Ramos (cell line): Measurements from ENCODE around the gene KRTAP26-1.

Source experiments
- in situ Hi-C: fragments of 300-500 bp; cut with MboI; formaldehyde crosslinking; loops from one replicate; pipeline ENCODE4 v1.14.3; 2022; ENCODE audit warnings: low sequenced_read_pairs; ENCODE audit not compliant: unreplicated experiment

The KRTAP26-1 gene, protein sequence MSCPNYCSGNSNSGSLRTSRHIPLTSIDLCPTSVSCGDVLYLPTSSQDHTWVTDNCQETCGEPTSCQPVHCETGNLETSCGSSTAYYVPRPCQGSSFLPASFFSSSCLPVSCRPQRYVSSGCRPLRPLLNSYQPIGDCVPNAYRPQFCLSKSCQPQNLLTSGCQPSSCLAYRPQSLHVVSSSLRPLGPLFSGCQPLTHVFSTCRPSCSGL

DNA sequence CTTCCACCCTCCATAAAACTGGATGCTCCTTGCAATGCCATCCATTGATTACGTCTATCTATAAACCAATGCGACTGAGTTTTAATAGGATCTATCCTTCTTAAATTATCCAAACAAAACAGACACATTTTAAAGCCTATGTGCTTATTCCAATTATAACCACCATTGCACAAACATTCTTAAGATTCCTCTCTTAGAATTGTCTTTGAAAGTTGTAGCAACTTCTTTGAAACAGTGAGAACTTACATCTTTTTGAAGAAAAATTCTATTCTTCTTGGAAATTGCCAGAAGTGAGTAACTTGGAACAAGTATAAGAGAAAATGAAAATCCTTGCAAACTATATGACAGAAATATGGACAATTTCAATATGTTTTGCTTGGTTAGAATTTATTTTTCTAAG lies at the start of gene KRTAP26-1:
KRTAP26-1 (minus strand) TSS at position 101 of the 400 bp plus-strand sequence. CDS start 280 bp downstream, outside the sequence.
- in situ Hi-C loops = no loop called here

DNA sequence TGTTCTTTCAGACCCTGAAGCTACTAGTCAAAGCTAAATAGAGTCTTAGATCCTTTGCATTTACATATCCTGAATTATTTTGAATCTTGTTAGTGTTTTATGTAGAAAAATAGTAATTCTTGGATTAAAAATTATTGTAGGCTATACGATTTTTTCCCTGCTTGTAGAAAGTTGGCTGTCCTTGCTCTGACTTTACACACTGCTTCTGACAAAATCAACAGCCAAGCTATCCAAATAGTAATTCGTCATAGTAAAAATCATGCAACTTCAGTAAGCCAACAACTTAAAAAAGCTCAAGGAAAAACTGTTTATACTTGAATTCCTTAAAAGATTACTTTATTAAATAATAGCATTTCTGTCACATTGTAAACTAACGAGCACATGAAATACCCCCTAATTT lies 35.8 kb upstream of the KRTAP26-1 start:
- in situ Hi-C loops = no loop called here

DNA sequence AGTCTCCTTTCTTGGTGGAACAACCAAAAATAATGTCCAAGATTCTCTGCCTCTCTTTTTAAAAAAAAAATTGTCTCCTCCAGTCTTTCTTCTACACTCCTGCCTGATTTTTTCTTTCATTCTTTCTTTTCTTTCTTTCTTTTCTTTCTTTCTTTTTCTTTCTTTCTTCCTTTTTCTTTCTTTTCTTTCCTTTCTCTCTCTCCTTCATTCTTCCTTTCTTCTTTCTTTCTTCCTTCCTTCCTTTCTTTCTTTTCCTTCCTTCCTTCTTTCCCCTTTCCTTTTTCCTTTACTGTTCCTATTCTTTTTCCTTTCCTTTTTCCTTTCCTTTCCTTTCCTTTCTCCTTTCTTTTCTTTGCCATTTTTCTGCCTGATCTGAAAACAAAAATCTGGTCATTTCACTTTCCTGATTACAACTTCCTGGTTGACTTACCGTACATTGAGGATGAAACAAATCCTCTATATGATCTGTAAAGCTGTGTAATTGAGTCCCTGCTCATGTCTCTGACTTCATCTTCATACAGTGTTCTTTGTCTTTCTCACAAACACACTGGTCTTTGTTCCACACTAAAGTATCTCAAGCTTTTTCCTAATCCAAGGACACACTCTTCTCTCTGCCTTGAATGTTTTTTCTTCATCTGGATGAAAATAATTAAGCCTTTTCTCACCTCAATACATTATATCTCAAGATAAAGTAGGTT lies 34.3 kb upstream of the KRTAP26-1 start:
- in situ Hi-C loops = no loop called here

DNA sequence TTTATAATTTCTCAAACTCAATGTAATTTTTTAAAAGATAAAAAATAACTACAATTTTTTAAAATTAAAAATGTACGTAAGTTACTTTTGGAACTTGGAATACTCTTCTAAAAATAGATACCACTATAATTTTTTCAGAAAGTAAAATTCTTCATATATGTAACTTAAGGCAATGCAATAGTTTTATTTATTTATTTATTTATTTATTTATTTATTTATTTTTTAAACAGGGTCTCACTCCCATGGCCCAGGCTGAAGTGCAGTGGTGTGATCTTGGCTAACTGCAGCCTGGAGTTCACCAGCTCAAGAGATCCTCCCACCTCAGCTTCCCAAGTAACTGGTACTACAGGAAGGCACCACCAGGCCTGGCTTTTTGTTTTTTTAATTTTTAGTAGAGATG lies 31.4 kb upstream of the KRTAP26-1 start:
- in situ Hi-C loops = no loop called here

DNA sequence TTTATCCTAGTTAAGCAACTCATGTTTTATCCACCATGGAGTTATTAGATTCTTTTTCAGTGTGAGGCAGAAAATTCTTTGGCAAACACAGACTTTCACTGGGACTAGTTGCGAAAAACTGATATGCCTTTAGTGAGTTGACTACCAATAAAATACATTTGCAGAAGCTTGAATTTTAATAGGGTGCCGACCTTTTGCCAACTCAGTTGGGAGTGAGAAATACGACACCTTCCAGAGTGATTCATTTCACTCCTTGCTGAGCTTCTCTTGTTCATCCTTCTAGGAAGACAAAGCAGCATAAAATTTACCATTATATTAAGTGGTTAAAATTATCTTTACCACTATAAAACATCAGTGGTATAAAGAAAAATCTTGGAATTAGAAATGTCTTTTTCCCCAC lies 29.5 kb upstream of the KRTAP26-1 start:
- in situ Hi-C loops = loop anchor here (25.0 kb wide), 1 partner anchor 738 kb away; no protein-coding TSS in a partner anchor

DNA sequence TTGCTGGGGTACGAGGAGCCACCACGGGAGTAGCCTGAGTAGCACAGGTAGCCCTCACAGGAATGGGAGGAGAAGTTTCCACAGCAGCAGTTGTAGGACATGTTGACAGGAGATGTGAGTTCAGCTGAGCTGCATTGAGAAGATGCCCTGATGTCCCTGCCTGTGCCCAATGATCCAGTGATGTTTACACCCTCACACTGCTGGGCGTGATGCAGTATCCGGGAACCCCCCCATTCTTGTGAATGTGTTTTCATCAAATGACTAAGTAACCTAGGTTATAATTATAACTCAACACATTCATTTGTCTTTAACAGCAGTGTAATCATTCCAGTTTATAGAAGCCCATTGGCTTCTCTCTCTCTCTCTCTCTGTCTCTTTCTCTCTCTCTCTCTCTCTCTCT lies 28.4 kb upstream of the KRTAP26-1 start, which contains the start of gene KRTAP23-1:
KRTAP23-1 (minus strand) TSS at position 101 of the 400 bp plus-strand sequence; CDS start at position 101, 0 bp downstream.
- in situ Hi-C loops = loop anchor here (25.0 kb wide), 1 partner anchor 739 kb away; no protein-coding TSS in a partner anchor

DNA sequence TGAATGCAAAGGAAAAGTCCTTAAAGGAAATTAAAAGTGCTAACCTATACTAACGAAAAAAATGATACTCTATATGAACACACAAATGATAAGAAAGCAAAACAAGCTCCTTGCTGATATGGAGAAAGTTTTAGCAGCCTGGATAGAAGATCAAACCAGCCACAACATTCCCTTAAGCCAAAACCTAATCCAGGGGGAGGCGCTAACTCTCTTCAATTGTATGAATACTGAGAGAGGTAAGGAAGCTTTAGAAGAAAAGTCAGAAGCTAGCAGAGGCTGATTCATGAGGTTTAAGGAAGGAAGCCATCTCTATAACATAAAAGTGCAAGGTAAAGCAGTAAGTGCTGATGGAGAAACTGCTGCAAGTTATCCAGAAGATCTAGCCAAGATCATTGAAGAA lies 24.9 kb upstream of the KRTAP26-1 start:
- in situ Hi-C loops = loop anchor here (25.0 kb wide), 1 partner anchor 742 kb away; no protein-coding TSS in a partner anchor

DNA sequence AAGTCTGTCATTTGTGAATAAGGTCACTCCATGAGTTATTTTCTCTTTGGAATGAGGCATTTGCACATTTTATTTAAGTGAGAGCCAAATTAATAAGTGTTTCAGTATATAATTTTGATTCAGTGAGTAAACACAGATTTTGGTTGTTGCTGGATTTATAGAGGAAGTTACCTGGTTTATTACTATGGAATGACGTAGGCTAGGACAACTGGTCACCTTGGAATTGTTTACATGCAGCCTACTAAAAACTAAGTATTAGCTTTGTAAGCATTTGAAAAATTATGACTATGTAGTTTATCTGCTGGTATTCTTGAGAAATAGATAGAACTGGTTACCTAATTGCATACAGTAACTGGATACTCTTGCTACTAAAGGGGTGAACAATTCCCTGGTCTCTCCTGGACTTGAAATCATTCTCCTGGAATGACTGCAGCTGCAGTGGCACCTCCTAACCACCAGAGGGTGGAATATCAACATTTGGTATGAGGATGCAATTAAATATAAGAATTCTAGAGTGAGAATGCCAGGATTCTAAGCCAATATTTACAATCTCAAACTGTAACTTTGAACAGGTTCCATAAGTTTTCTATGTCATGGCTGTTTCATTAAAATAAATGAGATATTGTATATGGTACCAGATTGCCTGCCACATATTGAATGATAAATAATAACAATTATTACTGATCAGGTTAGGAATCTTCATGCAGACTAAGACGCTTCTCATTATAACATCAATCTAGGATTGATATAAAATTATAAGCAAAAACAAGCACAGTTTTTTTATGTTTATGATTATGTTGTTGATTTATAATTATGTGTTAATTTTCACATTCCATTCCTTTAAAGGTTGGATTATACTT lies 20.8 kb upstream of the KRTAP26-1 start:
- in situ Hi-C loops = loop anchor here (25.0 kb wide), 1 partner anchor 746 kb away; no protein-coding TSS in a partner anchor

DNA sequence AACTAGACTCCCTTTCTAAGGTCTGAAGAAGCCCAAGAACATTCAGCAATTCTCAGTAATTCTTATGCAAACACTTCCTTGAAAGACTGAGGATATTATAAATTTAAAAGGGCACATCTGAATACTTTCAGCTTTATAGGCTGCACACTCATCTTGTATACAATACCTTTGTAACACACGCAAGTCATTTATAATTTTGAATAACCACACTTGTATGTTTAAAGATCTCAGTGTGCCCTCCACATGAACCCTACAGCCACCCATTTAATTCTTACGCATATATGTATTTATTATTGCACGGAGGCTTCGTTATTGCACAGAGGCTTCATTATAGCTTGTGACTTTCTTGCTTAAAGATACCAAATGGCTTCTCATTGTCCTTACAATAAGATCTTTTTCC lies 18.6 kb upstream of the KRTAP26-1 start:
- in situ Hi-C loops = loop anchor here (25.0 kb wide), 1 partner anchor 749 kb away; no protein-coding TSS in a partner anchor

DNA sequence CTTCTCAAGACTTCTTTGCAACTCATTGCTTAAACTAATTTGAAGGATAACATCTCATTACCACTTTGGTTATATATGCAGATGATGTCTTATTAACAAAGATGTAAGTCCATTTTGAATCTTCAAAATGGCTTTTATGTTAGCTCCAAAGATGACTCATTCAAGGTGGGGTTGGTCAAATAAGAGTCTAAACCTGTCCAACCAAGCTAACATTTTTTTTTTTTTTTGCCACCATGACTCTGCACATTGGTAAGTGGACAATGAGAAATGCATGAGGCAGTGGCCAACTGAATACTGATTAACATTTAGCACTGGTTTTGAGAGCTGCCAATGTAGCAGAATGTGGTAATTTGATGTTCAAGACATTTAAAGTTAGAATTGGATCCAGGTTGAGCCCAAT lies 17.7 kb upstream of the KRTAP26-1 start:
- in situ Hi-C loops = loop anchor here (25.0 kb wide), 1 partner anchor 750 kb away; no protein-coding TSS in a partner anchor

DNA sequence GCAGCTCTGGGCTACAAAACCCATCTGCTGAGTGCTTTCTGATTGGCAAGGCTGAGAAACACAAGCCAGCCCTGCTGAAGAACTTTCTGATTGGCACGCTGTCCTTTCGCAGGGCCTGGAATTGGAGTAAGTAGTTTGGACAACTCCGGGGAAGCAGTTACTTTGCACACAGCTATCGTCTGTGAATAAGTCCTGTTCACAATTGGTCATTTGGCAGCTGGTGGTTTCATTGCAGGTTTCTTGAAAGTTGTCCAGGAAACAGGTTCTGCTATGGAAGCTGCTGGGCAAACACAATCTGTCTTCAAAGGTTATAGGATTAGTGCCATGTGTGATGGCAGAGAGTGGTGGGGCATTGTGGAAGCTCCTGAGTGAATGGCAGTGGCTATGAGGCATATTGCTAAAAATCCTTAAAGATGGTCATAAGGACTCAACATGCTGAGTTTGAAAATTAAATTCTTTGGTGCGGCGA lies 17.2 kb upstream of the KRTAP26-1 start, which contains the start of gene KRTAP27-1:
KRTAP27-1 (minus strand) TSS at position 419 of the 469 bp plus-strand sequence; CDS start at position 393, 26 bp downstream.
- in situ Hi-C loops = loop anchor here (25.0 kb wide), 1 partner anchor 750 kb away; no protein-coding TSS in a partner anchor

DNA sequence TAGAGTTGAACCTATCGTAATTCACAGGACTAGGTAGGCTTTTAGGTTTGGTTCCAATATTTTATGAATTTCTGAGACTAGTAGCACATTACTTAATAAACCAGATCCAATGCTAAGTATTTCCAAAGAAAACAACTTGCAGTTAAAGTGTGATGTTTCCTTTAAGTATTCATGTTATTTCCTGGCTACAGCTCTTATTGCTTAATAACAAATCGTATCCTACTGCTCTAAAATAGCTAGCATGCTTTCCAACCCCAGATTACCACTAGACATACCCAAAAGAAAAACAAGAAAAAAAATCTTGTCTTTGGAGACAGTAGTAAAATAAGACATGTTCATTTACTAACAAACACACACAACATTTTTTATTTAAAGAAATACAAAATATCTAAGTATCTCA lies 16.5 kb upstream of the KRTAP26-1 start:
- in situ Hi-C loops = loop anchor here (25.0 kb wide), 1 partner anchor 751 kb away; no protein-coding TSS in a partner anchor

DNA sequence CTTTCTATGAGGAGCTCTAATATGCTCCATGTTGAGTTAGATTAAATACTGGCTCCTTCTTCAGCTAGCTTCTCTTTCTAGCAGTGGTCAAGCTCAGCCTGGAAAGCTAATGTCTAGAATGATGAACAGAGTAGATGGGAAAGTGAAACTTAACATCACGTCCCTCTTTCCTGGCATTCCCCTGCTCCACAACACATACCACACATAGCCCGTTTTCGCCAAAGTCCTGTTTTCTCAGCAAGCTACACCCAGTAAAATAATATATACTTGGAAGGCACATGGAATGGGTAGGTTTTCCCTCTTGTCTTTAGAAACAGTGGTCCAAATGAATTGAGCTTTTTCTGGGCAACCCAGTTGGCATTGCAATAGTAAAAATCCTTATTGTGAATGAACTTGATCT lies 13.6 kb upstream of the KRTAP26-1 start:
- in situ Hi-C loops = loop anchor here (25.0 kb wide), 1 partner anchor 754 kb away; no protein-coding TSS in a partner anchor

DNA sequence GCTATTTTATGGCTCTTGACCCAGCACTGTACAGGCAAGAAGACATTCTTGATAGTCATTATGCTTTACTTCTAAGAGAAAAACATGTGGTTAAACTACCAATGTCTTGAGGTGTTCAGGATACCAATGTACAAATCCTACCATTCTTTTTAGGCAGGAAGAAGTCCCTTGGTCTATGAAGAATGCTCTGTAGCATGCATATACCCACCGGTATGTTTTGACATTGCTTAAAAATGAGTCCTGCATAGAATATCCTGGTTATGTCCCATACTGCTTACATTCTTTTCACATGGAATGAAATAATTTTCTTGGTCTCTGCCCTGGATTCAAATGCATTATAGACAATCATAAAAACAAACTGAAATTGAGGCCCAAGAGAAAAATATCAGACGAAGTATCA lies 12.6 kb upstream of the KRTAP26-1 start:
- in situ Hi-C loops = loop anchor here (25.0 kb wide), 1 partner anchor 755 kb away; no protein-coding TSS in a partner anchor

DNA sequence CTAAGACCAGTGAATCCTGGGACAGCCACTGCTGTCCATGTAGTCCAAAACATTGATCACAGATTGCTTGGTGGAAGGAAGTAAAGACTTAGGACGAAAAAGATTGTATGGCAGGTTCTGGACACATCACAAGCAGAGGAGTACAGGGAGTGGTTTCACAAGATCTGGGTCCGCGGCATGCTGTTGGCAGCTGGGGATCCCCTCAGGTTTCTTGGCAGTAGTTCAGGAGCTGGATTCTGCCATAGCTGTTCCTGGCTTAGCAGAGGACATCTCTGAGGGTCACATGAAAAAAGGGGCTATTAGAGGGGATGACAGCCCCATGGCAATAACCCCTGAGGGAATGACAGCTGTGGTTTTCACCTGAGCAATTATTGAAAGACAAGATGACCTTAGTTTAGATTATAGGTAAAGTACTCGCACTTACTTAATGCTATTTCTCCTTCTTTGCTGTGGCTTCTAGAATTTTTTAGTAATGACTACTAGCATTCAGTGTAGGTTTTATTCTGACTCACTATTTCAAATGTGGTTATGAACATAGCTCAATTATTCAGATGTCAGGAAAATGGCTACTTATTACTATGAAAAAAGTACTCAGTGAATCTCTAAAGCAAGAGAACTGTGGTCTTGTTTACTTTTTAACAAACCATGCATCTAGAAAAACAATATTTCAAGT lies 9.2 kb upstream of the KRTAP26-1 start:
- in situ Hi-C loops = loop anchor here (25.0 kb wide), 1 partner anchor 758 kb away; no protein-coding TSS in a partner anchor

DNA sequence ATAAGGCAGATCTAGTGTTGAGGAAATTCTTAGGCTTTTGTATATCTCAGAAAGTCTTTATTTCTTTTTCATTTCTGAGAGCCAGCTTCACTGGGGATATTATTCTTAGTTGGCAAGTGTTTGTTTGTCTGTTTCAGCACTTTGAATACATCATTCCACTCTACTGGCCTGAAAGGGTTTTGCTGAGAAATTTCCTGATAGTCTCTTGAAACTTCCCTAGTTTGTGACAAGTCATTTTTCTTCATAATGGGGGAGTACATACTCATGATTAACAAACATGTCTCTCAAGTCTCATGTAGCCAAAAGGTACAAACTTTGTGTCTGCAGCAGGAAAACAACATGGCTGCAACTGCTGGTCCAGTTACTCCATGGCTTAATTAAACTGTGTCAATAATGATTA lies 6.3 kb upstream of the KRTAP26-1 start:
- in situ Hi-C loops = loop anchor here (25.0 kb wide), 1 partner anchor 761 kb away; no protein-coding TSS in a partner anchor

DNA sequence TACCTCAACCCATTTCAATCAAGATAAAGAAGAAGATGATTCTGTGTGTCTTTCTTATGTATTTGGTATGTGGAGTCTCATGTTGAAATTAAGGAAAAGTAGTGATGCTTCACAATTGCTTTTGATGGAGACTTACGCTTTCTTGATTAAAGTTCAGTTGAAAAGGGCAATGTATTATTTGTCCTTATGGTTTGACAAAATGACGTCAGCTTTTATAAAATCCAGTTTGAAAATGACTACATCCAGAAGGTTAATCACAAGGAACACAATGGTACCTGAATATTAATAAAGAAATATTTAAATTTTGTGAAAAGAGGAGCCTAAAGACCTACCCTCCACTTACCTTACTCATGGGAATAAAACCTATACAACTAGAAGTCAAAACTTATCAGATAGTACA lies 4.4 kb downstream of the KRTAP26-1 start:
- in situ Hi-C loops = no loop called here

DNA sequence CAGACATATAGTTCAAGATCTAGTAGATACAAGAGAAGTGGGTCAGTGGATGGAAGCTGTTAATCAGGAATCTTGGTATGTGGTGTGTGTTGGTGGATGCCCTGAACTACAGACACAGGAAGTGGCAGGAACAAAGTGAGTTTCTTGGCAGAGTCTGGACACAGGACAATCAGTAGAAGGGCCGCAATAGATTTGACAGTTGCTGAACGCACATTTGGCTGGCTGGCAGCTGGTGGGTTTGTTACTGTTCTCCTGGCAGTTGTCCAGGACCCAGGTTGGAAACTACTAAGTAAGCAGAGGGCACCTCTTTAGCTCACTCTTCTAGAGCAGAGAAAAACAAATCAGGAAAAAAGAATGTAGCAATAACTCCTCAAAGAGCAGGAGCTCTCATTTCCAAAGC lies 13.2 kb downstream of the KRTAP26-1 start:
- in situ Hi-C loops = no loop called here

DNA sequence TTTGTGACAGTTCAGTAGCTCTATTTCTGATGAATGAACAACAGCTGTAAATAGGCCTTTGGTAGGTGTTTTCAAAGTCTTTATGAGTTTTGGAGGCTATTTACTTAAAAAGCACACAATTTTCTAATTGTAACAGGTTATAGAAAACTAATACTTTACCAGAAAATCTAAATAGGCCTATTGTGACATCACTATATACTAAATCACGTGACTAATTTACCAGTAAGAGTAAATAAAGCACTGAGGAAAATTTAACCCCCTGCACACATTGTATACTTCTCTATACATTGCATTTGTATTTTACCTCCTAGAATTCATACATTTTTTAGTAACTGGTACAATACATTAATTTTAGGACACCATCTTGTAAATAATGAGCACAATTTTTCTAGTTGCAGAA lies 15.0 kb downstream of the KRTAP26-1 start:
- in situ Hi-C loops = no loop called here
